ENCODE data around the gene CXCR5. TPM values are rescaled to one million over a fixed set of nuclear protein-coding genes. Genes with fewer than 3 reads are reported as not detected.

The CXCR5 gene
- total and polyA plus RNA-seq, 8 donors, result 0.10 TPM; not detected in 7

GRCh38 chr11:118939953-118940598, 56.4 kb downstream of the CXCR5 start:
- Histone ChIP-seq H3K27me3 (no peaks in the 10 kb centered on the region), H3K9me3 (no peaks in the 10 kb centered on the region), H3K4me3 (no peak overlapping the region), H3K27ac (no peak overlapping the region), H3K36me3 (no peaks in the 10 kb centered on the region), H3K4me1 (peaks cover 0 to 10% of the 10 kb centered on the region in 2 donors)
- DNase-seq, result peak in 1 of 4 donors; percentile 70
- ATAC-seq, result peak; percentile 25
- TF ChIP-seq CTCF (IDR thresholded peaks at IDR 0.05), result no peak
- intact Hi-C loops (cut with DNase I), result no loop called here

- no peak for ATAC-seq
Measured at GRCh38 chr11:118947091-118947490, 63.4 kb downstream of the CXCR5 start.

More at GRCh38 chr11:118947091-118947490, 63.4 kb downstream of the CXCR5 start:
- no peaks in the 10 kb centered on the region for H3K4me1 ChIP-seq
- H3K9me3 ChIP-seq, result no peaks in the 10 kb centered on the region
- no peak for DNase-seq
- H3K27me3 ChIP-seq, result no peaks in the 10 kb centered on the region
- no peaks in the 10 kb centered on the region for H3K36me3 ChIP-seq
- intact Hi-C loops (cut with DNase I), result no loop called here
- TF ChIP-seq CTCF (IDR thresholded peaks at IDR 0.05), result no peak
- H3K27ac ChIP-seq, result no peak overlapping the region
- H3K4me3 ChIP-seq, result no peak overlapping the region

Small RNA genes within 50 kb of the gene (microRNA-seq; reads per million reads assigned to microRNA genes)
- gene MIR4492, result 0 reads per million in 2 donors

Other genes starting within 250 kb of the CXCR5 start
- gene TREH, start 204.2 kb upstream of the CXCR5 start, total RNA-seq, result not detected
- gene TREH, start 204.2 kb upstream of the CXCR5 start, polyA plus RNA-seq (ENCODE audit: insufficient read length in 6 of 6), result under 1 TPM in 5 of 6 donors, not detected in 1; 0.20 to 0.42 (median 0.24) TPM
- gene DDX6, start 92.7 kb upstream of the CXCR5 start, total RNA-seq, result 100 to 1,000 TPM; 105 to 117 TPM
- gene DDX6, start 92.7 kb upstream of the CXCR5 start, polyA plus RNA-seq (ENCODE audit: insufficient read length in 6 of 6), result 100 to 1,000 TPM; 121 to 143 (median 138) TPM
- 10 to 100 TPM; 79.4 to 88.9 TPM for gene BCL9L, start 42.0 kb downstream of the CXCR5 start, total RNA-seq
- gene BCL9L, start 42.0 kb downstream of the CXCR5 start, polyA plus RNA-seq (ENCODE audit: insufficient read length in 6 of 6), result 10 to 100 TPM; 33.2 to 63.0 (median 49.9) TPM
- gene UPK2, start 72.4 kb downstream of the CXCR5 start, total RNA-seq, result not detected
- 1 to 10 TPM; 2.2 to 4.3 (median 3.5) TPM for gene UPK2, start 72.4 kb downstream of the CXCR5 start, polyA plus RNA-seq (ENCODE audit: insufficient read length in 6 of 6)
- gene FOXR1, start 87.9 kb downstream of the CXCR5 start, total RNA-seq, result not detected
- gene FOXR1, start 87.9 kb downstream of the CXCR5 start, polyA plus RNA-seq (ENCODE audit: insufficient read length in 6 of 6), result not detected
- gene CENATAC, start 114.2 kb downstream of the CXCR5 start, total RNA-seq, result 10 to 100 TPM; 34.5 to 53.0 TPM
- 10 to 100 TPM; 35.6 to 51.5 (median 41.5) TPM for gene CENATAC, start 114.2 kb downstream of the CXCR5 start, polyA plus RNA-seq (ENCODE audit: insufficient read length in 6 of 6)
- 100 to 1,000 TPM; 786 to 872 TPM for gene RPS25, start 134.5 kb downstream of the CXCR5 start, total RNA-seq
- gene RPS25, start 134.5 kb downstream of the CXCR5 start, polyA plus RNA-seq (ENCODE audit: insufficient read length in 6 of 6), result 1,000 to 10,000 TPM; 1,385 to 1,738 (median 1,562) TPM
- 10 to 100 TPM; 57.1 to 66.3 TPM for gene TRAPPC4, start 134.9 kb downstream of the CXCR5 start, total RNA-seq
- 10 to 100 TPM; 72.4 to 92.7 (median 77.6) TPM for gene TRAPPC4, start 134.9 kb downstream of the CXCR5 start, polyA plus RNA-seq (ENCODE audit: insufficient read length in 6 of 6)
- gene SLC37A4, start 147.0 kb downstream of the CXCR5 start, total RNA-seq, result 10 to 100 TPM; 17.8 to 19.8 TPM
- 10 to 100 TPM; 23.1 to 28.8 (median 27.0) TPM for gene SLC37A4, start 147.0 kb downstream of the CXCR5 start, polyA plus RNA-seq (ENCODE audit: insufficient read length in 6 of 6)
- 100 to 1,000 TPM; 147 to 272 TPM for gene HYOU1, start 173.3 kb downstream of the CXCR5 start, total RNA-seq
- gene HYOU1, start 173.3 kb downstream of the CXCR5 start, polyA plus RNA-seq (ENCODE audit: insufficient read length in 6 of 6), result 10 to 100 TPM; 66.2 to 93.7 (median 77.4) TPM
- gene VPS11, start 183.9 kb downstream of the CXCR5 start, total RNA-seq, result 10 to 100 TPM; 30.5 to 35.0 TPM
- gene VPS11, start 183.9 kb downstream of the CXCR5 start, polyA plus RNA-seq (ENCODE audit: insufficient read length in 6 of 6), result 10 to 100 TPM; 50.5 to 61.2 (median 57.0) TPM
- 10 to 100 TPM; 16.5 to 32.0 TPM for gene HMBS, start 201.0 kb downstream of the CXCR5 start, total RNA-seq
- 10 to 100 TPM; 21.9 to 30.7 (median 24.1) TPM for gene HMBS, start 201.0 kb downstream of the CXCR5 start, polyA plus RNA-seq (ENCODE audit: insufficient read length in 6 of 6)
- gene DPAGT1, start 218.0 kb downstream of the CXCR5 start, total RNA-seq, result 10 to 100 TPM; 50.3 to 56.2 TPM
- gene DPAGT1, start 218.0 kb downstream of the CXCR5 start, polyA plus RNA-seq (ENCODE audit: insufficient read length in 6 of 6), result 10 to 100 TPM; 42.7 to 54.7 (median 47.8) TPM
- 10 to 100 TPM; 16.6 to 18.6 TPM for gene C2CD2L, start 223.5 kb downstream of the CXCR5 start, total RNA-seq
- gene C2CD2L, start 223.5 kb downstream of the CXCR5 start, polyA plus RNA-seq (ENCODE audit: insufficient read length in 6 of 6), result 1 to 10 TPM; 7.3 to 9.3 (median 8.0) TPM
- 10 to 100 TPM; 21.6 to 22.2 TPM for gene HINFP, start 237.7 kb downstream of the CXCR5 start, total RNA-seq
- 10 to 100 TPM; 31.9 to 41.7 (median 39.2) TPM for gene HINFP, start 237.7 kb downstream of the CXCR5 start, polyA plus RNA-seq (ENCODE audit: insufficient read length in 6 of 6)